PC-9 (cell line): ENCODE measurements around the gene RAMP1. TPM values are rescaled to one million over a fixed set of nuclear protein-coding genes. Genes with fewer than 3 reads are reported as not detected.
A peak's percentile ranks its signal among the peaks of the same experiment; 100 is the strongest.

Source experiments
- BruUV-seq: library from RNA; stranded (reverse); fragments of 400-500 nt; replicated peaks from 2 replicates; lab custom pipeline; 2021; lab: Mats Ljungman, UMichigan
- CTCF ChIA-PET: fragments of 300-600 bp; sonication (Branson Sonifier 250); formaldehyde crosslinking; loops from one replicate; lab custom pipeline; 2022; ENCODE audit warnings: antibody characterized with exemption; lab: Charles Lee
- POLR2A ChIA-PET: fragments of 300-600 bp; sonication (Branson Sonifier 250); formaldehyde crosslinking; loops from one replicate; lab custom pipeline; 2022; ENCODE audit warnings: antibody characterized with exemption; ENCODE audit not compliant: unreplicated experiment; lab: Charles Lee
- DNase-seq, 2 experiments: peaks; one replicate each; pipeline versions ENCODE4 v3.0.0 to v3.0.0-alpha.2; 2015 to 2022; ENCODE audit warnings: mixed read lengths in 1 of 2
- H2AFZ ChIP-seq: fragments of 200-600 bp; sonication (generic); 2 replicates; pipeline ENCODE4 v1.8.1; 2017; ENCODE audit warnings: antibody characterized with exemption
- H3F3A ChIP-seq: fragments of 200-600 bp; sonication (generic); 2 replicates; pipeline ENCODE4 v1.8.1; 2017; ENCODE audit warnings: antibody characterized with exemption, mild to moderate bottlenecking, low read depth; ENCODE audit not compliant: insufficient read depth
- H3K27ac ChIP-seq: fragments of 200-600 bp; sonication (generic); 2 replicates; pipeline ENCODE4 v1.6.1; 2016; ENCODE audit warnings: mixed run types
- H3K27me3 ChIP-seq: fragments of 200-600 bp; sonication (generic); 2 replicates; pipeline ENCODE4 v1.6.1; 2016; ENCODE audit warnings: low read depth, mixed run types; ENCODE audit not compliant: insufficient read depth
- H3K36me3 ChIP-seq: fragments of 200-600 bp; sonication (generic); 2 replicates; pipeline ENCODE4 v1.6.1; 2016; ENCODE audit warnings: low read depth, mixed run types
- H3K4me1 ChIP-seq: fragments of 200-600 bp; sonication (generic); replicated peaks from 2 replicates; pipeline ENCODE4 v1.6.1; 2016; ENCODE audit warnings: mixed run types; ENCODE audit not compliant: insufficient read depth
- H3K4me2 ChIP-seq: fragments of 200-600 bp; sonication (generic); 2 replicates; pipeline ENCODE4 v1.6.1; 2017; ENCODE audit warnings: mixed run types
- H3K4me3 ChIP-seq: fragments of 200-600 bp; sonication (generic); 2 replicates; pipeline ENCODE4 v1.6.1; 2016; ENCODE audit warnings: mixed run types
- H3K79me2 ChIP-seq: fragments of 200-600 bp; sonication (generic); 2 replicates; pipeline ENCODE4 v1.6.1; 2017; ENCODE audit warnings: low read depth, mixed run types
- H3K9me2 ChIP-seq: fragments of 200-600 bp; sonication (generic); 2 replicates; pipeline ENCODE4 v1.8.1; 2017; ENCODE audit warnings: mild to moderate bottlenecking; ENCODE audit not compliant: insufficient read depth
- H3K9me3 ChIP-seq: fragments of 200-600 bp; sonication (generic); 2 replicates; pipeline ENCODE4 v1.8.1; 2016; ENCODE audit warnings: low read depth; ENCODE audit not compliant: insufficient read depth
- H4K20me1 ChIP-seq: fragments of 200-600 bp; sonication (generic); 2 replicates; pipeline ENCODE4 v1.8.1; 2017; ENCODE audit not compliant: insufficient read depth
- EZH2 ChIP-seq: fragments of 200-600 bp; sonication (generic); IDR thresholded peaks from 2 replicates; pipeline ENCODE4 v1.8.0; 2017; ENCODE audit warnings: antibody characterized with exemption, low read depth
- intact Hi-C: fragments of 100-400 bp; cut with micrococcal nuclease; formaldehyde crosslinking; loops from one replicate; pipeline ENCODE4 v1.10.0; 2022; ENCODE audit not compliant: unreplicated experiment
- total RNA-seq: library from RNA; stranded (reverse); gene quantifications from 2 replicates; pipeline ENCODE4 v1.2.3, GENCODE V29; 2021
- TF ChIP-seq, protein P1 (sequence below): fragments of 200-600 bp; sonication (generic); conservative IDR thresholded peaks from 2 replicates; pipeline ENCODE4 v1.6.1; 2017; ENCODE audit warnings: mixed run types, antibody characterized with exemption, mild to moderate bottlenecking, moderate library complexity

Gene RAMP1
- total RNA-seq, 1 experiment from 2014 or later, result 48.7 TPM

GRCh38 chr2:237862528-237862895, 3.1 kb downstream of the RAMP1 start:
- ChIA-PET POLR2A (interaction anchor here (0.6 kb wide), 1 partner anchor 109 kb away, joined by 3 read pairs; no protein-coding TSS in a partner anchor), CTCF (no interaction called here)
- H3K9me3 ChIP-seq, result no peaks in the 10 kb centered on the region
- no peaks in the 10 kb centered on the region for H3K9me2 ChIP-seq
- TF ChIP-seq, protein P1, sequence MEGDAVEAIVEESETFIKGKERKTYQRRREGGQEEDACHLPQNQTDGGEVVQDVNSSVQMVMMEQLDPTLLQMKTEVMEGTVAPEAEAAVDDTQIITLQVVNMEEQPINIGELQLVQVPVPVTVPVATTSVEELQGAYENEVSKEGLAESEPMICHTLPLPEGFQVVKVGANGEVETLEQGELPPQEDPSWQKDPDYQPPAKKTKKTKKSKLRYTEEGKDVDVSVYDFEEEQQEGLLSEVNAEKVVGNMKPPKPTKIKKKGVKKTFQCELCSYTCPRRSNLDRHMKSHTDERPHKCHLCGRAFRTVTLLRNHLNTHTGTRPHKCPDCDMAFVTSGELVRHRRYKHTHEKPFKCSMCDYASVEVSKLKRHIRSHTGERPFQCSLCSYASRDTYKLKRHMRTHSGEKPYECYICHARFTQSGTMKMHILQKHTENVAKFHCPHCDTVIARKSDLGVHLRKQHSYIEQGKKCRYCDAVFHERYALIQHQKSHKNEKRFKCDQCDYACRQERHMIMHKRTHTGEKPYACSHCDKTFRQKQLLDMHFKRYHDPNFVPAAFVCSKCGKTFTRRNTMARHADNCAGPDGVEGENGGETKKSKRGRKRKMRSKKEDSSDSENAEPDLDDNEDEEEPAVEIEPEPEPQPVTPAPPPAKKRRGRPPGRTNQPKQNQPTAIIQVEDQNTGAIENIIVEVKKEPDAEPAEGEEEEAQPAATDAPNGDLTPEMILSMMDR, result no peak
- no peak for TF ChIP-seq EZH2
- H3K36me3 ChIP-seq, result no peaks in the 10 kb centered on the region
- peaks cover 83% of the 10 kb centered on the region for H3K4me1 ChIP-seq
- no peak for DNase-seq
- no peaks in the 10 kb centered on the region for H3K27me3 ChIP-seq
- intact Hi-C loops, result loop anchor here (10.0 kb wide), 2 partner anchors 168 to 268 kb away; partner anchors contain the start of gene RAB17
- H3K27ac ChIP-seq, result no peak overlapping the region
- no peak overlapping the region for H2AFZ ChIP-seq
- H3F3A ChIP-seq, result peaks cover 60% of the 10 kb centered on the region
- no peak overlapping the region for H3K4me3 ChIP-seq
- BruUV-seq, result no TSS peak
- H4K20me1 ChIP-seq, result no peaks in the 10 kb centered on the region
- H3K4me2 ChIP-seq, result no peak overlapping the region
- H3K79me2 ChIP-seq, result peaks cover 58% of the 10 kb centered on the region

GRCh38 chr2:237863102-237863511, 3.7 kb downstream of the RAMP1 start:
- no peak for DNase-seq
- no TSS peak for BruUV-seq
- peak overlapping the region; percentile 69; the same call in 1 of the 2 replicates for H3K4me2 ChIP-seq
- ChIA-PET CTCF (no interaction called here), POLR2A (no interaction called here)
- peak overlapping the region; percentile 82; the same call in 1 of the 2 replicates for H3K27ac ChIP-seq
- H3K79me2 ChIP-seq, result peaks cover 61% of the 10 kb centered on the region
- intact Hi-C loops, result loop anchor here (10.0 kb wide), 2 partner anchors 168 to 268 kb away; partner anchors contain the start of gene RAB17
- H3K36me3 ChIP-seq, result no peaks in the 10 kb centered on the region
- H3K4me3 ChIP-seq, result no peak overlapping the region
- peaks cover 89% of the 10 kb centered on the region for H3K4me1 ChIP-seq
- TF ChIP-seq, protein P1, result no peak
- TF ChIP-seq EZH2, result no peak
- H4K20me1 ChIP-seq, result no peaks in the 10 kb centered on the region
- peaks cover 66% of the 10 kb centered on the region for H3F3A ChIP-seq
- H2AFZ ChIP-seq, result no peak overlapping the region
- H3K27me3 ChIP-seq, result no peaks in the 10 kb centered on the region
- H3K9me2 ChIP-seq, result no peaks in the 10 kb centered on the region
- H3K9me3 ChIP-seq, result no peaks in the 10 kb centered on the region

DNA sequence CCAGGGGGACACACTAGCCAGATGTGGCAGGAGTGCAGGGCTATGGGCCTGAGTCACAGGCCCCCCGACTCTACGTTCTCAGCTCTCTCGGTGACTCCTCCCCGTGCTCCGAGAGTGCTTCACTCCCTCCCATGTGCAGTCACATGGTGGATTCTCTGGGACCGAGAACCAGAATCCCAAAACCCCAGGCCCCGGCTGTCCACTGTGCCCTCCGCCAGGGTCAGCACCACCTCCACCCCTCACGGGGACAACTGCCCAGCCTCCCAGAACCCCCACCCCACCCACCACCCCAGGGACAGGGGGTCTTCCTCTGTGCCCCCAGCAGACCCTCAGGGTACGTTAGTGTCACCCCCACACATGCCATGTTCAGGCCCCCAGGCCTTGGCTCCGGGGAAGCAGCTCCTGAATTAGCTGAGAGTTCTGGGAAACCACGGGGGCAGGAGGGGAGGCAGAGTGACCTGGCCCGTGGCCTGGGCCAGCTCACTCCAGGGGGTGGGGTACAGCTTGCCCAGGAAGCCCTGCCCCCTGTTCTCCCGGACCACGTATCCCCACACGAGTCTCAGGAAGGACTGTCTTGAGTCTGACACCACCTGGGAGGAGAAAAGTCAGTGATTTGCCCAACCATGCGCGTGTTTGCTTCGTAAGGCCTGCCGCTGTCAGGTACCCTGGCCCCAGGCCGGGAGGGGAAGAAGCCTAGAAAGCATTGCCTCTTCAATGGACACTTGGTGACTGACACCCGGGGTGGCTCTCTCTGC, 4.4 kb downstream of the RAMP1 start:
- Histone ChIP-seq H3K27ac (peak overlapping the region; percentile 82), H3K4me1 (peaks cover 91% of the 10 kb centered on the region), H3K79me2 (peaks cover 68% of the 10 kb centered on the region), H3K4me2 (peak overlapping the region; percentile 69), H3K9me3 (no peaks in the 10 kb centered on the region), H3F3A (peaks cover 66% of the 10 kb centered on the region), H3K4me3 (no peak overlapping the region), H4K20me1 (no peaks in the 10 kb centered on the region), H2AFZ (no peak overlapping the region), H3K27me3 (no peaks in the 10 kb centered on the region), H3K36me3 (no peaks in the 10 kb centered on the region), H3K9me2 (no peaks in the 10 kb centered on the region)
- TF ChIP-seq EZH2, result no peak
- TF ChIP-seq, protein P1, result no peak
- intact Hi-C loops, result loop anchor here (2.0 to 10.0 kb wide), 4 partner anchors 103 to 279 kb away; partner anchors contain the start of genes RAB17 and UBE2F
- CTCF ChIA-PET, result interaction anchor here (0.6 kb wide), 1 partner anchor 12 kb away, joined by 3 read pairs; no protein-coding TSS in a partner anchor
- DNase-seq, result peak in 1 of 2 experiments; percentile 63
- BruUV-seq, result no TSS peak
- POLR2A ChIA-PET, result no interaction called here
